ENCODE measurements around the gene UBE2O. TPM values are rescaled to one million over a fixed set of nuclear protein-coding genes. Genes with fewer than 3 reads are reported as not detected.

UBE2O gene
- total and polyA plus RNA-seq, 4 donors, result 25.0 to 47.4 (median 35.8) TPM

- no peak for DNase-seq (ENCODE audit: low read depth in 4 of 6, low spot score in 6 of 6)
- Histone ChIP-seq H3K27ac (ENCODE audit: low read depth, low read length) (peak overlapping the region; percentile 47), H3K4me3 (ENCODE audit: low read depth, low read length) (no peak overlapping the region), H3K4me1 (ENCODE audit: control insufficient read depth, insufficient read depth, low read length) (peaks cover 79% of the 10 kb centered on the region), H3K27me3 (ENCODE audit: control insufficient read depth, insufficient read depth, low read length) (peaks cover 17% of the 10 kb centered on the region), H3K9me3 (ENCODE audit: control insufficient read depth, insufficient read depth, low read length) (no peaks in the 10 kb centered on the region), H3K36me3 (ENCODE audit: control insufficient read depth, insufficient read depth, low read length) (no peaks in the 10 kb centered on the region)
- WGBS (ENCODE audit: insufficient coverage), result 49% methylated on average over 2 of the region's 2 CpGs
Measured at GRCh38 chr17:76497699-76497978, 44.7 kb upstream of the UBE2O start.

GRCh38 chr17:76496464-76496863, 43.5 kb upstream of the UBE2O start:
- WGBS (ENCODE audit: insufficient coverage), result 94% methylated on average over 4 of the region's 6 CpGs

GRCh38 chr17:76495663-76496400, 42.9 kb upstream of the UBE2O start:
- WGBS (ENCODE audit: insufficient coverage), result 53% methylated on average over 16 of the region's 16 CpGs
- peak in 1 of 6 donors; percentile 20 for DNase-seq (ENCODE audit: low read depth in 4 of 6, low spot score in 6 of 6)
- H3K4me1 ChIP-seq (ENCODE audit: control insufficient read depth, insufficient read depth, low read length), result peaks cover 77% of the 10 kb centered on the region
- no peaks in the 10 kb centered on the region for H3K9me3 ChIP-seq (ENCODE audit: control insufficient read depth, insufficient read depth, low read length)
- H3K27ac ChIP-seq (ENCODE audit: low read depth, low read length), result no peak overlapping the region
- no peaks in the 10 kb centered on the region for H3K36me3 ChIP-seq (ENCODE audit: control insufficient read depth, insufficient read depth, low read length)
- peaks cover 8% of the 10 kb centered on the region for H3K27me3 ChIP-seq (ENCODE audit: control insufficient read depth, insufficient read depth, low read length)
- no peak overlapping the region for H3K4me3 ChIP-seq (ENCODE audit: low read depth, low read length)

More at GRCh38 chr17:76496464-76496863, 43.5 kb upstream of the UBE2O start:
- H3K27ac ChIP-seq (ENCODE audit: low read depth, low read length), result no peak overlapping the region
- H3K4me1 ChIP-seq (ENCODE audit: control insufficient read depth, insufficient read depth, low read length), result peaks cover 79% of the 10 kb centered on the region
- DNase-seq (ENCODE audit: low read depth in 4 of 6, low spot score in 6 of 6), result no peak
- H3K36me3 ChIP-seq (ENCODE audit: control insufficient read depth, insufficient read depth, low read length), result no peaks in the 10 kb centered on the region
- H3K27me3 ChIP-seq (ENCODE audit: control insufficient read depth, insufficient read depth, low read length), result peaks cover 10% of the 10 kb centered on the region
- no peak overlapping the region for H3K4me3 ChIP-seq (ENCODE audit: low read depth, low read length)
- H3K9me3 ChIP-seq (ENCODE audit: control insufficient read depth, insufficient read depth, low read length), result no peaks in the 10 kb centered on the region

- no peaks in the 10 kb centered on the region for H3K36me3 ChIP-seq (ENCODE audit: control insufficient read depth, insufficient read depth, low read length)
- no peaks in the 10 kb centered on the region for H3K9me3 ChIP-seq (ENCODE audit: control insufficient read depth, insufficient read depth, low read length)
- DNase-seq (ENCODE audit: low read depth in 4 of 6, low spot score in 6 of 6), result no peak
- H3K27me3 ChIP-seq (ENCODE audit: control insufficient read depth, insufficient read depth, low read length), result peaks cover 2% of the 10 kb centered on the region
- 80% methylated on average over 18 of the region's 21 CpGs for WGBS (ENCODE audit: insufficient coverage)
- H3K27ac ChIP-seq (ENCODE audit: low read depth, low read length), result peak overlapping the region; percentile 52
- peaks cover 59% of the 10 kb centered on the region for H3K4me1 ChIP-seq (ENCODE audit: control insufficient read depth, insufficient read depth, low read length)
- no peak overlapping the region for H3K4me3 ChIP-seq (ENCODE audit: low read depth, low read length)
Measured at GRCh38 chr17:76493505-76494167, 40.7 kb upstream of the UBE2O start.

- no peaks in the 10 kb centered on the region for H3K27me3 ChIP-seq (ENCODE audit: control insufficient read depth, insufficient read depth, low read length)
- H3K4me3 ChIP-seq (ENCODE audit: low read depth, low read length), result no peak overlapping the region
- no peaks in the 10 kb centered on the region for H3K36me3 ChIP-seq (ENCODE audit: control insufficient read depth, insufficient read depth, low read length)
- 35% methylated on average over 12 of the region's 15 CpGs for WGBS (ENCODE audit: insufficient coverage)
- H3K9me3 ChIP-seq (ENCODE audit: control insufficient read depth, insufficient read depth, low read length), result no peaks in the 10 kb centered on the region
- peak in 1 of 6 donors; percentile 44 for DNase-seq (ENCODE audit: low read depth in 4 of 6, low spot score in 6 of 6)
- H3K4me1 ChIP-seq (ENCODE audit: control insufficient read depth, insufficient read depth, low read length), result peaks cover 53% of the 10 kb centered on the region
- H3K27ac ChIP-seq (ENCODE audit: low read depth, low read length), result peak overlapping the region; percentile 52
Measured at GRCh38 chr17:76492989-76493501, 40.1 kb upstream of the UBE2O start.

- no peak overlapping the region for H3K4me3 ChIP-seq (ENCODE audit: low read depth, low read length)
- no peak for DNase-seq (ENCODE audit: low read depth in 4 of 6, low spot score in 6 of 6)
- peak overlapping the region; percentile 4 for H3K27ac ChIP-seq (ENCODE audit: low read depth, low read length)
- no peaks in the 10 kb centered on the region for H3K9me3 ChIP-seq (ENCODE audit: control insufficient read depth, insufficient read depth, low read length)
- H3K36me3 ChIP-seq (ENCODE audit: control insufficient read depth, insufficient read depth, low read length), result no peaks in the 10 kb centered on the region
- peaks cover 46% of the 10 kb centered on the region for H3K4me1 ChIP-seq (ENCODE audit: control insufficient read depth, insufficient read depth, low read length)
- WGBS (ENCODE audit: insufficient coverage), result 68% methylated on average over 8 of the region's 11 CpGs
- no peaks in the 10 kb centered on the region for H3K27me3 ChIP-seq (ENCODE audit: control insufficient read depth, insufficient read depth, low read length)
Measured at GRCh38 chr17:76492123-76492988, 39.4 kb upstream of the UBE2O start.

GRCh38 chr17:76491271-76492122, 38.5 kb upstream of the UBE2O start:
- Histone ChIP-seq H3K9me3 (ENCODE audit: control insufficient read depth, insufficient read depth, low read length) (no peaks in the 10 kb centered on the region), H3K4me3 (ENCODE audit: low read depth, low read length) (no peak overlapping the region), H3K27me3 (ENCODE audit: control insufficient read depth, insufficient read depth, low read length) (no peaks in the 10 kb centered on the region), H3K4me1 (ENCODE audit: control insufficient read depth, insufficient read depth, low read length) (peaks cover 44% of the 10 kb centered on the region), H3K36me3 (ENCODE audit: control insufficient read depth, insufficient read depth, low read length) (no peaks in the 10 kb centered on the region), H3K27ac (ENCODE audit: low read depth, low read length) (no peak overlapping the region)
- 90% methylated on average over 14 of the region's 17 CpGs for WGBS (ENCODE audit: insufficient coverage)
- DNase-seq (ENCODE audit: low read depth in 4 of 6, low spot score in 6 of 6), result no peak

- Histone ChIP-seq H3K4me3 (ENCODE audit: low read depth, low read length) (no peak overlapping the region), H3K9me3 (ENCODE audit: control insufficient read depth, insufficient read depth, low read length) (no peaks in the 10 kb centered on the region), H3K27me3 (ENCODE audit: control insufficient read depth, insufficient read depth, low read length) (no peaks in the 10 kb centered on the region), H3K36me3 (ENCODE audit: control insufficient read depth, insufficient read depth, low read length) (no peaks in the 10 kb centered on the region), H3K27ac (ENCODE audit: low read depth, low read length) (no peak overlapping the region), H3K4me1 (ENCODE audit: control insufficient read depth, insufficient read depth, low read length) (peaks cover 39% of the 10 kb centered on the region)
- no peak for DNase-seq (ENCODE audit: low read depth in 4 of 6, low spot score in 6 of 6)
- WGBS (ENCODE audit: insufficient coverage), result 72% methylated on average over 10 of the region's 10 CpGs
Measured at GRCh38 chr17:76490112-76490710, 37.3 kb upstream of the UBE2O start.

Measured in spinal cord (tissue), 10 donors.